HG02588 (cell line): Measurements from ENCODE around the gene UGT1A8.
"Not testable (repeated sequence)": the region's sequence is repeated elsewhere in the genome, so short reads cannot be mapped to it uniquely, and the experiment has no call there.

Experiments used
- ATAC-seq: cut with Tn5 transposase; IDR thresholded peaks from one replicate; pipeline ENCODE4 v1.9.1; 2021; ENCODE audit warnings: mild to moderate bottlenecking, moderate library complexity; ENCODE audit not compliant: unreplicated experiment

Gene UGT1A8

DNA sequence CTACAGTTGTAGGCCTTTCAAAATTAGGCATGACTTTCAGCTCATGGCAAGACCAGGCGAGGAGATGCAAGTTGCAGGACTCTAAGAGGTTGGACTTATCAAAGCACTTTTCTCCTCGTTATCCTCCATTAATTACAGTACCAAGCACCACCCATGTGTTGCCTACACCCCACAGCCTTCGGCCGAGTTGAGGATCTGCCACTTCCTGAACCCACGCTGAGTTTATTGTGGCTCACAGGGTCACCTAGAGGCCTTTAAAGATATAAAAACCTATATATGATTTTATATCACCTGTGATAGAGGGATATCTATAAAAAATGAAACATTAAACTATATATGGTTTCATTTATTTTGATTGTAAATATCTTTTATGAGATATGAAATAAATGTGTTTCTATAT is 21.4 kb downstream of the UGT1A8 start:
- ATAC-seq: no peak

- ATAC-seq: no peak
These were observed 22.4 kb downstream of the UGT1A8 start for GRCh38 chr2:233639860-233640259.

DNA sequence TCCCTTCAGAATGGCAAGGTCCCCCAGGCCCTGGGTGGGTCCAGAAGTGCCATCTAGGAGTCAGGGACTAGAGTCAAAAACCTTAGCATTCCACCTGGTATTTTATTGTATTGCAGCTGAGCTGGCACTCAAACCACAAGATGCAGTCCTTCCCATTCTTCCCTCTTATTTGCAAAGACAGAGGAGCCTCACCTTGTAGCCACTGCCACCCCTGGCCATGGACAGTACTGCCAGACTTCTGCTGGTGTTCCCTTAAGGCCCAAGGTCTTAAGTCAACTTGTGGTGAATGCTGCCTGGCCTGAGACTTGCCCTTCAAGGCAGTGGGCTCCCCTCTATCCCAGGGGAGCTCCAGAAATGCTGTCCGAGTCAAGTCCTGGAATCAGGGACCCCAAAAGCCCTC is 25.7 kb downstream of the UGT1A8 start:
- no peak for ATAC-seq

- ATAC-seq: not testable (repeated sequence)
These were observed 28.6 kb downstream of the UGT1A8 start for GRCh38 chr2:233646033-233646432.

DNA sequence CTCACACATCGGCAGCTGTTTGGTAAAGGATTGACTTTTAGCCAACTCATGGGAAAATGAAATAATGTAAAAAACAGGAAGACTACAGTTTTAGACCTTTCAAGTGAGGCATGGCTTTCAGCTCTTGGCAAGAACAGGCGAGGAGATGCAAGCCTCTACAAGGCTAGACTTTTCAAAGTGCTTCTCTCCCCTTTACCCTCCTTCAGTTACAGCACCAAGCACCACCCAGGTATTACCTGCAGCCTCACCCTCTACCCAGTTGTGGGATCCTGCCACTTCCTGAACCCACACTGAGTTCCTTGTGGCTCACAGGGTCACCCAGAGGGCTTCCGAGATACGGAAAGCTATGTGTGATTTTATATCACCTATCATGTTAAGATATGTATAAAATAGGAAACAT is 33.5 kb downstream of the UGT1A8 start:
- ATAC-seq: no peak

- no peak for ATAC-seq
These were observed 34.0 kb downstream of the UGT1A8 start for GRCh38 chr2:233651430-233651829.

GRCh38 chr2:233654501-233654900 is 37.1 kb downstream of the UGT1A8 start:
- no peak for ATAC-seq

GRCh38 chr2:233655043-233655442 is 37.6 kb downstream of the UGT1A8 start:
- no peak for ATAC-seq

DNA sequence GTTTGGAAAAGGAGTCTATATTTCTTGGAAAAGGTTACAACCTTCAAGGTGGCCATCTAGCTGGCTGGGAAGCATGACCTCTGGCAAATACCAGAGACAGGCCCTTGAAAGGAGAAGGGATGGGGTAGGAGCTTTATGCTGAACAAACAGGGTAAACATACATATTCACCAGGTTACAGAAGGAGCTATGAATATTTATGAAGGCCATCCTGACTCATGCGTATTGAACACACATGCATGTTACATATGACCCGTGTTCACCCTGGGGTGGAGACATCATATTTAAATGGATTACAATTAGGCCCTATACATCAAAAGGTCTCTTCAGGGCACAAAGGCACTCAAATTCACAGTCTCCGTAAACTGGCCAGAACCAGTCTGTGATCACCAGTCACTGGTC is 38.5 kb downstream of the UGT1A8 start:
- not testable (repeated sequence) for ATAC-seq

GRCh38 chr2:233656443-233656842 is 39.0 kb downstream of the UGT1A8 start:
- no peak for ATAC-seq

- no peak for ATAC-seq
These were observed 41.2 kb downstream of the UGT1A8 start for GRCh38 chr2:233658610-233659009.

GRCh38 chr2:233663911-233664310 is 46.5 kb downstream of the UGT1A8 start:
- no peak for ATAC-seq

GRCh38 chr2:233668605-233669260 is 51.3 kb downstream of the UGT1A8 start:
- ATAC-seq: no peak

DNA sequence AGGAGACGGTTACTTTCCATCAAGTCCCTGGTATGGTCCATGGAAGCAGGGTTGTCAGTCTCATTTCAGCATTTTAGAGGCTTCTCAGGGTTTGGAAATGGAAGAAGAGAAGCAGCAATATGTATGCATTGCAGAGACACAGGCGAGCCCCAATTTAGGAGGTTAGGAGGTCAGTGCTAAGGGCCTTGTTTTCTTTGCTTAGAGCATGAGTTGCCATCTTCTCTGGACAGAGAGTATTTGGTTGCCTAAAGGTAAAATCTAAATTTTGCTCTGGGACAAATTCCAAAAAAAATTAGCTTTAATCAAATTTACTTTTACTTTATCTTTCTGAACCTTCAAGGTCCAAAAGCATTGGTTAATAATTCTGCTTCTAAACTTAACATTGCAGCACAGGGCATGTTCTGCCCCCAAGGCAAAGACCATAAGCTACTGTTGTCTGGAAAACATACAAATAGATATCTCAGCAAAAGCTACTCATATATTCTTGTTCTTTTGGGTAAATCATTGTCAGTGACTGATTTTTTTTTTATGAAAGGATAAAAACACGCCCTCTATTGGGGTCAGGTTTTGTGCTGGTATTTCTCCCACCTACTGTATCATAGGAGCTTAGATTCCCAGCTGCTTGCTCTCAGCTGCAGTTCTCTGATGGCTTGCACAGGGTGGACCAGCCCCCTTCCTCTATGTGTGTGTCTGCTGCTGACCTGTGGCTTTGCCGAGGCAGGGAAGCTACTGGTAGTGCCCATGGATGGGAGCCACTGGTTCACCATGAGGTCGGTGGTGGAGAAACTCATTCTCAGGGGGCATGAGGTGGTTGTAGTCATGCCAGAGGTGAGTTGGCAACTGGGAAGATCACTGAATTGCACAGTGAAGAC is 54.1 kb downstream of the UGT1A8 start, which contains the start of gene UGT1A9:
Gene UGT1A9, plus strand, starts transcription at position 609 of the 872 bp plus-strand sequence. Its CDS starts 37 bp downstream, at position 646.
- ATAC-seq: no peak

- ATAC-seq: no peak
These were observed 55.5 kb downstream of the UGT1A8 start for GRCh38 chr2:233672886-233673285.

- no peak for ATAC-seq
These were observed 56.5 kb downstream of the UGT1A8 start for GRCh38 chr2:233673896-233674295.

- ATAC-seq: no peak
These were observed 56.9 kb downstream of the UGT1A8 start for GRCh38 chr2:233674314-233674713.

DNA sequence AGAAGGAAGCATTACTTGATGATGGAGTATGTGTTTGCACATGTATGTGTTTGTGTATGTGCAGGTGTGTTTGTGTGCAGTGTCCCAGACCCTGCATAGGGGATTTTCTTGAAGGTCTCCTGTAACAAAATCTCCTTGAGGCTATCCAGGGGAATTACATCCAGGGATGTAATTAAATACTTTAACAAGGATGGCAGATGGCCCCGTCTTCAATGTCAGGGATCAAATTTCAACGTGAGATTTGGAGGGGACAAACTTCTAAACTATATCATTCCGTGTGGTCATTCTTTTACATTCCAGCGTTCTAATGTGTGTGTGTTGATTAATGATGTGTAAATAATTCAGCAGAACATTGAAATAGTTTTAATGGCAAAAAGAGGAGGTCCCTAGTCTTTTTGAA is 57.6 kb downstream of the UGT1A8 start:
- no peak for ATAC-seq

GRCh38 chr2:233676046-233676445 is 58.6 kb downstream of the UGT1A8 start:
- no peak for ATAC-seq

DNA sequence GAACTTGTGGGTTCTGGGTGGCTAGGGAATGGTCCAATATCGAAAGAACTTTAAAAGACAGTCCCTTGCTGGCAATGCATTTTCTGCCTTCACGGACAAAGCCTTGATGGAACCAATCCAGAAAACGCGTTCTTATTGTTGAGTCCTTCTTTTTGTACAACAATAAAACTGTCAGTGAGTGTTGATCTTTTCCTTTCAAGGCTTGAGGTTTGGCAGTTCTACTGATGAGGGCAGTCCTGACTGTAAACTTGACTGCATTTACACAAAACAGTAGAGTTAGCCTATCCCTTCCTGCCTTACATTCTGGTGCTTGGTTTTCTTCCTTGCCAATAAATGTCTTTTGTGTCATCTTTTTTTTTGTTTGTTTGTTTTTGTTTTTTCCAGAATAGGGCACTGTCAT is 61.8 kb downstream of the UGT1A8 start:
- ATAC-seq: no peak

DNA sequence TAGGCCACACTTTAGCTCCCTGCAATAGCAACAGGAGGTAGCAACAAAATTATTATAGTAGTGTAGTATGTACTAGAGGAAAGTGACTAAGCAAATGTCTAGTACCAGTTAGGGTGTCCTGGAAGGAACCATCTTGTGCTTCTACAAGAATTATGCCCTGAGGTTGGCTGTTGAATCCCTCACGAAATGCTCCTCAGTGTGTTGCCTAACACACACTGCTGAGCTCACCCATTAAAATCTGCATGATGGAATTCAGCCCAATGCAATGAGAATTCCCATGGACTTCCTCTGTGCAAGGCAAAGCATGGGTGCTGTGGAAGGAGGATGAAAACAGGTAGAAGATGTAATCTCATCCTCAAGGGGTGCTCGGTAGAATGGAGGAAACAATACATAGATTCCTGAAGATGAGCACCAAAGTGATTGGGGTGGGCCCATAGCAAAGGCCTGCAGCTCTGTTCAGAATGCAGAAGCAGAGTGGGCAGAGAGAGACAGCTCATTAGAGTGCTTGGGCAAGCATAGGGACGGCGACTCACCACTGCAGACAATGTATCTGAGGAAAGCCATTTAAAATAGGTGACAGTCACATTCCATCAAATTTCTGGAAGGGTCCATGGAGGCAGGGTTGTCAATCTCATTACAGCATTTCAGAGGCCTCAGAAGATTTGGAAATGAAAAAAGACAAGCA is 63.1 kb downstream of the UGT1A8 start:
- ATAC-seq: no peak
